ENCODE results near the gene RAB33B.

The RAB33B gene

GRCh38 chr4:139481465-139481864 lies 27.5 kb downstream of the RAB33B start:
- H3K27ac Mint-ChIP-seq: peak overlapping the region; percentile 14
- no peak for DNase-seq
- peaks cover 4% of the 10 kb centered on the region for H3K4me1 Mint-ChIP-seq
- H3K36me3 Mint-ChIP-seq (ENCODE audit: low read depth): no peaks in the 10 kb centered on the region
- no peaks in the 10 kb centered on the region for H3K9me3 Mint-ChIP-seq
- H3K4me3 Mint-ChIP-seq: no peak overlapping the region
- TF ChIP-seq CTCF (IDR thresholded peaks at IDR 0.05): no peak
- peaks cover 6% of the 10 kb centered on the region for H3K27me3 Mint-ChIP-seq (ENCODE audit: low read depth, poor library complexity)

- DNase-seq: no peak
- no peak overlapping the region for H3K27ac Mint-ChIP-seq
- H3K4me3 Mint-ChIP-seq: no peak overlapping the region
- no peaks in the 10 kb centered on the region for H3K36me3 Mint-ChIP-seq (ENCODE audit: low read depth)
- peaks cover 6% of the 10 kb centered on the region for H3K27me3 Mint-ChIP-seq (ENCODE audit: low read depth, poor library complexity)
- TF ChIP-seq CTCF (IDR thresholded peaks at IDR 0.05): no peak
- H3K4me1 Mint-ChIP-seq: no peaks in the 10 kb centered on the region
- H3K9me3 Mint-ChIP-seq: no peaks in the 10 kb centered on the region
Measured at GRCh38 chr4:139483000-139483399, 29.1 kb downstream of the RAB33B start.

- peak overlapping the region; percentile 41 for H3K27ac Mint-ChIP-seq
Measured at GRCh38 chr4:139484783-139485311, 30.9 kb downstream of the RAB33B start.

GRCh38 chr4:139488442-139488841 lies 34.5 kb downstream of the RAB33B start:
- no peak for TF ChIP-seq CTCF (IDR thresholded peaks at IDR 0.05)
- no peaks in the 10 kb centered on the region for H3K4me1 Mint-ChIP-seq
- H3K27ac Mint-ChIP-seq: no peak overlapping the region

More at GRCh38 chr4:139484783-139485311, 30.9 kb downstream of the RAB33B start:
- Mint-ChIP-seq H3K27me3 (ENCODE audit: low read depth, poor library complexity) (peaks cover 6% of the 10 kb centered on the region), H3K9me3 (no peaks in the 10 kb centered on the region), H3K4me3 (no peak overlapping the region), H3K4me1 (no peaks in the 10 kb centered on the region), H3K36me3 (ENCODE audit: low read depth) (no peaks in the 10 kb centered on the region)
- DNase-seq: no peak
- no peak for TF ChIP-seq CTCF (IDR thresholded peaks at IDR 0.05)

GRCh38 chr4:139489638-139490037 lies 35.7 kb downstream of the RAB33B start:
- peaks cover 4% of the 10 kb centered on the region for H3K27me3 Mint-ChIP-seq (ENCODE audit: low read depth, poor library complexity)
- no peak overlapping the region for H3K4me3 Mint-ChIP-seq
- H3K27ac Mint-ChIP-seq: no peak overlapping the region

More at GRCh38 chr4:139488442-139488841, 34.5 kb downstream of the RAB33B start:
- Mint-ChIP-seq H3K4me3 (no peak overlapping the region), H3K9me3 (peaks cover 4% of the 10 kb centered on the region), H3K36me3 (ENCODE audit: low read depth) (peaks cover 4% of the 10 kb centered on the region), H3K27me3 (ENCODE audit: low read depth, poor library complexity) (peaks cover 4% of the 10 kb centered on the region)
- DNase-seq: no peak

More at GRCh38 chr4:139489638-139490037, 35.7 kb downstream of the RAB33B start:
- Mint-ChIP-seq H3K4me1 (no peaks in the 10 kb centered on the region), H3K9me3 (peaks cover 11% of the 10 kb centered on the region), H3K36me3 (ENCODE audit: low read depth) (peaks cover 4% of the 10 kb centered on the region)
- TF ChIP-seq CTCF (IDR thresholded peaks at IDR 0.05): no peak
- no peak for DNase-seq
